HepG2 (cell line): ENCODE results near the gene MXD3. TPM values are rescaled to one million over a fixed set of nuclear protein-coding genes. Genes with fewer than 3 reads are reported as not detected.

Source experiments
- AGO1 ChIP-seq: fragments of 200-400 bp; formaldehyde crosslinking; IDR thresholded peaks from 2 replicates; pipeline ENCODE4 v1.6.1; 2017; ENCODE audit warnings: mild to moderate bottlenecking, low read depth, low read length, moderate library complexity; ENCODE audit not compliant: poor library complexity, severe bottlenecking
- ARID2 ChIP-seq: sonication (generic); formaldehyde crosslinking; IDR thresholded peaks from 2 replicates; pipeline ENCODE4 v1.8.1; 2022; ENCODE audit warnings: mild to moderate bottlenecking, missing genetic modification reagents, borderline replicate concordance
- ATF1 ChIP-seq: IDR thresholded peaks from 2 replicates; pipeline ENCODE4 v1.6.1; 2016; ENCODE audit warnings: mild to moderate bottlenecking, control low read depth
- CBFB ChIP-seq: sonication (generic); formaldehyde crosslinking; IDR thresholded peaks from 2 replicates; pipeline ENCODE4 v1.4.0; 2020; ENCODE audit warnings: missing genetic modification reagents
- JUNB ChIP-seq: sonication (generic); formaldehyde crosslinking; IDR thresholded peaks from 2 replicates; pipeline ENCODE4 v1.8.0; 2022; ENCODE audit warnings: missing genetic modification reagents, mild to moderate bottlenecking, borderline replicate concordance
- POLR2AphosphoS2 ChIP-seq: IDR thresholded peaks from 2 replicates; pipeline ENCODE4 v1.6.1; 2011; ENCODE audit warnings: low read depth, low read length, improper control_type of control experiment
- RFX3 ChIP-seq: IDR thresholded peaks from 2 replicates; pipeline ENCODE4 v1.6.1; 2016; ENCODE audit warnings: missing biosample characterization, missing genetic modification reagents
- SIN3A ChIP-seq: IDR thresholded peaks from 2 replicates; pipeline ENCODE4 v1.6.1; 2011; ENCODE audit warnings: low read depth, mild to moderate bottlenecking, control low read depth, low read length, borderline replicate concordance
- ZNF225 ChIP-seq: sonication (generic); formaldehyde crosslinking; IDR thresholded peaks from 2 replicates; pipeline ENCODE4 v1.4.0; 2020; ENCODE audit warnings: mild to moderate bottlenecking, missing genetic modification reagents
- ZNF343 ChIP-seq: sonication (generic); formaldehyde crosslinking; IDR thresholded peaks from 2 replicates; pipeline ENCODE4 v1.4.0; 2020; ENCODE audit warnings: mild to moderate bottlenecking, missing genetic modification reagents
- ZNF674 ChIP-seq: sonication (generic); formaldehyde crosslinking; IDR thresholded peaks from 2 replicates; pipeline ENCODE4 v1.5.0; 2020; ENCODE audit warnings: low read depth, mild to moderate bottlenecking, missing genetic modification reagents
- ZNF83 ChIP-seq: sonication (generic); formaldehyde crosslinking; IDR thresholded peaks from 2 replicates; pipeline ENCODE4 v1.4.0; 2020; ENCODE audit warnings: missing genetic modification reagents, mild to moderate bottlenecking, borderline replicate concordance
- polyA plus RNA-seq, 8 experiments: library from polyadenylated mRNA; depleted of rRNA in 3 of 8; stranded (reverse) in 7 of 8; unstranded in 1 of 8; fragments of >200 nt; fragmentation: Illumina TruSeq in 4 of 8; extraction: Trizol in 4 of 8; gene quantifications; 2 replicates each; pipeline versions ENCODE4 v1.2.1 to v1.2.3, GENCODE V29; 2011 to 2016; ENCODE audit warnings: low read depth in 4 of 8, missing spikeins in 1 of 8, mixed read lengths in 1 of 8; ENCODE audit not compliant: insufficient read depth in 1 of 8
- total RNA-seq, 5 experiments: library from RNA; depleted of rRNA; stranded (reverse); fragments of >200 nt; fragmentation: Illumina TruSeq; extraction: Trizol; gene quantifications; 2 replicates each; pipeline ENCODE4 v1.2.3, GENCODE V29; 2016; ENCODE audit warnings: low read depth in 1 of 5
- TF ChIP-seq, protein P1 (sequence below): sonication (generic); formaldehyde crosslinking; IDR thresholded peaks from 2 replicates; pipeline ENCODE4 v1.4.0; 2020; ENCODE audit warnings: low read depth, mild to moderate bottlenecking, missing genetic modification reagents
- TF ChIP-seq, protein P2 (sequence below), 2 experiments: sonication (generic) in 1 of 2; formaldehyde crosslinking in 1 of 2; IDR thresholded peaks; 2 replicates each; pipeline versions ENCODE4 v1.6.1 to v1.9.0; 2014 to 2022; ENCODE audit warnings: antibody characterized with exemption in 1 of 2, borderline replicate concordance in 1 of 2, inconsistent platforms in 1 of 2, low read depth in 1 of 2, missing genetic modification reagents in 1 of 2
- TF ChIP-seq, protein P3 (sequence below): sonication (generic); formaldehyde crosslinking; IDR thresholded peaks from 2 replicates; pipeline ENCODE4 v1.4.0; 2020; ENCODE audit warnings: missing genetic modification reagents

MXD3 gene
- total and polyA plus RNA-seq, 2 of the 13 experiments (the other 11 are each of a cell fraction or from before 2014, with no cell fraction given) = 10.5 to 12.8 TPM

DNA sequence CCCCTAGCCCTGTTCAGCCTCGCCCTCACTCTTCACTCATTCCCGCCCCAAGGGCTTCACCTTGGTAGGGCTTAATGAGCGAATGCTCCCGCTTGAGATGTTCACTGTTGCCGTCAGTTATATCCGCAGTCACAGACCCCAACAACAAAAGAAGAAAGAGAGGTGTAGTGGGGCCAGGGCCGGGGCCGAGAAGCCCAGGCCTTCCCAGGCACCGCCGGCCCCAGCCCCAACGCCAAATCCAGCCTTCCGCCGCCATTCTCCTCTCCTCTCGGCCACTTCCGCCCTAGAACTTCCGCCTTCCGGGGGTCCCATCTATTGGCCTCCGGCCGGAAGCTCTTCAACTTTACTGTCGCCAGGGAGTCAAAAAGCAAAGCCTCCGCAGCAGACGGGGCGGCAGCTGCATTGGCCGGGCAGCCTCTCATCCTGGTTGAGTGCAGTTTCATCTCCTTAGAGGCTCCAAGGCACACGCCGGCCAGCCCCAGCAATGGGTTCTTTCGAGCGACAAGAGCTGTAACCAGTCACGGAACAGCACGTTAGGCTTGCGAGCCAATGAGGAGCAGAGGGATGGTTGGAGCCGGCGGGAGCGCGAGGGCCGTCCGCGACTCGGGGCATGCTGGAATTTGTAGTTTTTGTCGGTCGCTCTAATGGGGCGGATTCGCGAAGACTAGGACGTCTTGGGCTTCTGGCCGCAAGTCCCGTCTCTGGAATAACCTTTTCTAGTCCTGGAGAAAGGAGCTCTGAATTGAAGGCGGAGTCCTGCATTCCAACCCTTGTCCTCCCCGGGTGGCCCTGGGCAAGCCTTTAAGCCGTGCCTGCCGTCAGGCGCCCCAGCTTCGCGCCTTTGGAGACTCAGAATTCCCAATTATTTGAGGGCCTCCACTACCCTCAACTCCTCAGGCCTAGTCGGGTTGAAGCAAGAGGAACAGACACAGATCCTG is 40.0 kb upstream of the MXD3 start, which contains the start of gene LMAN2 (continued):
- 0 out of 2 replicates have a peak, but pooled peaks have one; percentile 62 for TF ChIP-seq ZNF674
- no peak for TF ChIP-seq ARID2 (CRISPR knock-in tag)
- peak; percentile 88 for TF ChIP-seq SIN3A
- TF ChIP-seq, protein P1, sequence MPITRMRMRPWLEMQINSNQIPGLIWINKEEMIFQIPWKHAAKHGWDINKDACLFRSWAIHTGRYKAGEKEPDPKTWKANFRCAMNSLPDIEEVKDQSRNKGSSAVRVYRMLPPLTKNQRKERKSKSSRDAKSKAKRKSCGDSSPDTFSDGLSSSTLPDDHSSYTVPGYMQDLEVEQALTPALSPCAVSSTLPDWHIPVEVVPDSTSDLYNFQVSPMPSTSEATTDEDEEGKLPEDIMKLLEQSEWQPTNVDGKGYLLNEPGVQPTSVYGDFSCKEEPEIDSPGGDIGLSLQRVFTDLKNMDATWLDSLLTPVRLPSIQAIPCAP (CRISPR knock-in tag) = no peak
- TF ChIP-seq, protein P2, sequence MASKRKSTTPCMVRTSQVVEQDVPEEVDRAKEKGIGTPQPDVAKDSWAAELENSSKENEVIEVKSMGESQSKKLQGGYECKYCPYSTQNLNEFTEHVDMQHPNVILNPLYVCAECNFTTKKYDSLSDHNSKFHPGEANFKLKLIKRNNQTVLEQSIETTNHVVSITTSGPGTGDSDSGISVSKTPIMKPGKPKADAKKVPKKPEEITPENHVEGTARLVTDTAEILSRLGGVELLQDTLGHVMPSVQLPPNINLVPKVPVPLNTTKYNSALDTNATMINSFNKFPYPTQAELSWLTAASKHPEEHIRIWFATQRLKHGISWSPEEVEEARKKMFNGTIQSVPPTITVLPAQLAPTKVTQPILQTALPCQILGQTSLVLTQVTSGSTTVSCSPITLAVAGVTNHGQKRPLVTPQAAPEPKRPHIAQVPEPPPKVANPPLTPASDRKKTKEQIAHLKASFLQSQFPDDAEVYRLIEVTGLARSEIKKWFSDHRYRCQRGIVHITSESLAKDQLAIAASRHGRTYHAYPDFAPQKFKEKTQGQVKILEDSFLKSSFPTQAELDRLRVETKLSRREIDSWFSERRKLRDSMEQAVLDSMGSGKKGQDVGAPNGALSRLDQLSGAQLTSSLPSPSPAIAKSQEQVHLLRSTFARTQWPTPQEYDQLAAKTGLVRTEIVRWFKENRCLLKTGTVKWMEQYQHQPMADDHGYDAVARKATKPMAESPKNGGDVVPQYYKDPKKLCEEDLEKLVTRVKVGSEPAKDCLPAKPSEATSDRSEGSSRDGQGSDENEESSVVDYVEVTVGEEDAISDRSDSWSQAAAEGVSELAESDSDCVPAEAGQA (IDR thresholded peaks at IDR 0.05; ENCODE audit: low read depth) = 0 out of 2 replicates have a peak, but pooled peaks have one; percentile 61
- TF ChIP-seq, protein P2 (CRISPR knock-in tag; IDR thresholded peaks at IDR 0.05; ENCODE audit: borderline replicate concordance) = peak; percentile 76; the same call in 1 of the 2 replicates
- TF ChIP-seq ATF1 (CRISPR knock-in tag) = peak; percentile 82
- no peak for TF ChIP-seq ZNF83
- TF ChIP-seq AGO1 = peak; percentile 70
- peak; percentile 44 for TF ChIP-seq CBFB (CRISPR knock-in tag)
- no peak for TF ChIP-seq JUNB
- peak; percentile 63; the same call in 1 of the 2 replicates for TF ChIP-seq ZNF343 (CRISPR knock-in tag)
- no peak for TF ChIP-seq ZNF225
- TF ChIP-seq, protein P3, sequence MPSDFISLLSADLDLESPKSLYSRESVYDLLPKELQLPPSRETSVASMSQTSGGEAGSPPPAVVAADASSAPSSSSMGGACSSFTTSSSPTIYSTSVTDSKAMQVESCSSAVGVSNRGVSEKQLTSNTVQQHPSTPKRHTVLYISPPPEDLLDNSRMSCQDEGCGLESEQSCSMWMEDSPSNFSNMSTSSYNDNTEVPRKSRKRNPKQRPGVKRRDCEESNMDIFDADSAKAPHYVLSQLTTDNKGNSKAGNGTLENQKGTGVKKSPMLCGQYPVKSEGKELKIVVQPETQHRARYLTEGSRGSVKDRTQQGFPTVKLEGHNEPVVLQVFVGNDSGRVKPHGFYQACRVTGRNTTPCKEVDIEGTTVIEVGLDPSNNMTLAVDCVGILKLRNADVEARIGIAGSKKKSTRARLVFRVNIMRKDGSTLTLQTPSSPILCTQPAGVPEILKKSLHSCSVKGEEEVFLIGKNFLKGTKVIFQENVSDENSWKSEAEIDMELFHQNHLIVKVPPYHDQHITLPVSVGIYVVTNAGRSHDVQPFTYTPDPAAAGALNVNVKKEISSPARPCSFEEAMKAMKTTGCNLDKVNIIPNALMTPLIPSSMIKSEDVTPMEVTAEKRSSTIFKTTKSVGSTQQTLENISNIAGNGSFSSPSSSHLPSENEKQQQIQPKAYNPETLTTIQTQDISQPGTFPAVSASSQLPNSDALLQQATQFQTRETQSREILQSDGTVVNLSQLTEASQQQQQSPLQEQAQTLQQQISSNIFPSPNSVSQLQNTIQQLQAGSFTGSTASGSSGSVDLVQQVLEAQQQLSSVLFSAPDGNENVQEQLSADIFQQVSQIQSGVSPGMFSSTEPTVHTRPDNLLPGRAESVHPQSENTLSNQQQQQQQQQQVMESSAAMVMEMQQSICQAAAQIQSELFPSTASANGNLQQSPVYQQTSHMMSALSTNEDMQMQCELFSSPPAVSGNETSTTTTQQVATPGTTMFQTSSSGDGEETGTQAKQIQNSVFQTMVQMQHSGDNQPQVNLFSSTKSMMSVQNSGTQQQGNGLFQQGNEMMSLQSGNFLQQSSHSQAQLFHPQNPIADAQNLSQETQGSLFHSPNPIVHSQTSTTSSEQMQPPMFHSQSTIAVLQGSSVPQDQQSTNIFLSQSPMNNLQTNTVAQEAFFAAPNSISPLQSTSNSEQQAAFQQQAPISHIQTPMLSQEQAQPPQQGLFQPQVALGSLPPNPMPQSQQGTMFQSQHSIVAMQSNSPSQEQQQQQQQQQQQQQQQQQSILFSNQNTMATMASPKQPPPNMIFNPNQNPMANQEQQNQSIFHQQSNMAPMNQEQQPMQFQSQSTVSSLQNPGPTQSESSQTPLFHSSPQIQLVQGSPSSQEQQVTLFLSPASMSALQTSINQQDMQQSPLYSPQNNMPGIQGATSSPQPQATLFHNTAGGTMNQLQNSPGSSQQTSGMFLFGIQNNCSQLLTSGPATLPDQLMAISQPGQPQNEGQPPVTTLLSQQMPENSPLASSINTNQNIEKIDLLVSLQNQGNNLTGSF = no peak; the same call in none of the 2 replicates
- no peak for TF ChIP-seq RFX3 (CRISPR knock-in tag)
- TF ChIP-seq POLR2AphosphoS2 = no peak
